Putamen (tissue), 1 donor: Measurements from ENCODE around the gene FAM174B.

Experiments
- DNase-seq: peaks from one replicate; pipeline ENCODE4 v3.0.0-alpha.2; 2016; ENCODE audit warnings: low spot score

Gene FAM174B

GRCh38 chr15:92655178-92655995 lies at the start of gene FAM174B:
Gene FAM174B, minus strand, starts transcription at chr15:92655775.
- DNase-seq = no peak

GRCh38 chr15:92696096-92696495 lies 40.5 kb upstream of the FAM174B start:
- DNase-seq = no peak

DNA sequence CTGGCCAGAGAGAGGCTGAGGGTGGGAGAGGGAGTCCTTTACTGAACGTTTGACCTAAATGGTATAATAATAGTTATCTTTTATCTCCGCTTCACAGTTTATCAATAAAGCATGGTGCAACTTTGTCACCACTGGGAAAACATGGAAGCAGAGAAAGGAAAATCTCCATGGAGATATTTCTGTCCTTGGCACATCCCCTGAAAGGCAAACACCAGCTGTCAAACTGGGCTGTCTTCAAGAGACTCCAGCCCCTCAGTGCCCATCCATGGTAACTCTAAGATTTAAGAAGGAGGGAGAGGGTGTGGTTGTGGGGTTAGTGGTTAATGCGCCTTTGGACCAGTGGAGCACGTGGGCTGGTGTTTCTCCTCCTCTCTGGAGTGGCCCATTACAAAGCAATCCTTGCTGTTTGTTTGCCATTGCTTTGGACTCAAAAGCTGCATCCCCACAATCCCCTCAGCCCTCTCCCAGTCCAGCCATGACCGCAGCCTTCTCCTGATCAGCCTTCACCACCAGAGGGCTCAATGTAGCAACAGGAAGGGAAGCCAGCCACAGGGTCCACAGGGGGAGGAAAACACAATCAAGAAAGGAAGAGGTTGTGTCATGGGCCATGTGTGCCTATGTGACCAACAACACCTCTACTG lies 38.2 kb upstream of the FAM174B start:
- DNase-seq = no peak

DNA sequence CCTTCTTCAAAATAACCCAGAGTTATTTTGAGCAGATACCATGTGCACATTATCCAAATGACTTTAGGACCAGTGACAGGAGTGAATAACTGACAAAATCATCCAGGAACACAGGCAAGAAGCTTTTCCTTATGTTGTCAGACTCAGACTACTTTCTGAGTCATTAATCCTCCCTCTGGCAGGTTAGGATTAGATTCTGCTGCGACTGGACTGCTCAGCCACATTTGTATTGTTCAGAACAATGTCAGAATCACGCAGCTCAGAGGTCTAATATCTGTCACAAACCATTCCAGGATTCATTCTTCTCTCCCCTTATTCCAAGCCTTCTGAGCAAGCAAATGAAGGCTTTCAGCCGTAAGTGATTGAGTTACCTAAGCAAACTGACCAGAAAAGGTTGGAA lies 34.8 kb upstream of the FAM174B start:
- DNase-seq = no peak

DNA sequence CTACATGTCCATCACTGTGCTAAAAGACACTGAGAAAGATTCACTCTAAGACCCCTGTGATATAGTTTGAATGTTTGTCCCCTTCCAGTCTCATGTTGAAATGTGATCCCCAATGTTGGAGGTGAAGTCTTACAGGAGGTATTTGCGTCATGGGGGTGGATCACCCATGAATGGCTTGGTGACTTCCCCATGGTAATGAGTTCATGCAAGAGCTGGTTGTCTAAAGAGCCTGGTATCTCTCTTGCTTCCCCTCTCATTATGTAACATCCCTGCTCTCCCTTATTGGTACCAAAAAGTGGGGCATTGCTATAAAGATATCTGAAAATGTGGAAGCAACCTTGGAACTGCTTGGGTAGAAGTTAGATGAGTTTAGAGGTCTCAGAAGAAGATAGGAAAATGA lies 32.2 kb upstream of the FAM174B start:
- DNase-seq = no peak

- no peak for DNase-seq
These were observed 31.6 kb upstream of the FAM174B start for GRCh38 chr15:92687195-92687602.

DNA sequence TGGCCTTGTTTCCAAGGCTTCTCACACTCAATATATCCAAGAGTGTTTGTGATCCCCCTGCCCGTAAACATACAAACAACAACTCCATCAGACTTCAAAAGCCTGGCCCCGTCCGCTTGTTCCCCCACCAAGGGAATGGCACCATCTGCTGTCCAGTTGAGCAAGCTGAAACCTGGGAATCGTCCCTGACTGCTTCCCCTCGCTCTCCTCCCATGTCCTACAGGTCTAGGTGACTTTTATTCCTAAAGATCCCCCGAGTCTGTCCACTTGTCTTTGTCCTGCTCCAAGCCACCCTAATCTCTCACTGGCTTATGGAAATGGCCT lies 27.9 kb upstream of the FAM174B start:
- DNase-seq = no peak

DNA sequence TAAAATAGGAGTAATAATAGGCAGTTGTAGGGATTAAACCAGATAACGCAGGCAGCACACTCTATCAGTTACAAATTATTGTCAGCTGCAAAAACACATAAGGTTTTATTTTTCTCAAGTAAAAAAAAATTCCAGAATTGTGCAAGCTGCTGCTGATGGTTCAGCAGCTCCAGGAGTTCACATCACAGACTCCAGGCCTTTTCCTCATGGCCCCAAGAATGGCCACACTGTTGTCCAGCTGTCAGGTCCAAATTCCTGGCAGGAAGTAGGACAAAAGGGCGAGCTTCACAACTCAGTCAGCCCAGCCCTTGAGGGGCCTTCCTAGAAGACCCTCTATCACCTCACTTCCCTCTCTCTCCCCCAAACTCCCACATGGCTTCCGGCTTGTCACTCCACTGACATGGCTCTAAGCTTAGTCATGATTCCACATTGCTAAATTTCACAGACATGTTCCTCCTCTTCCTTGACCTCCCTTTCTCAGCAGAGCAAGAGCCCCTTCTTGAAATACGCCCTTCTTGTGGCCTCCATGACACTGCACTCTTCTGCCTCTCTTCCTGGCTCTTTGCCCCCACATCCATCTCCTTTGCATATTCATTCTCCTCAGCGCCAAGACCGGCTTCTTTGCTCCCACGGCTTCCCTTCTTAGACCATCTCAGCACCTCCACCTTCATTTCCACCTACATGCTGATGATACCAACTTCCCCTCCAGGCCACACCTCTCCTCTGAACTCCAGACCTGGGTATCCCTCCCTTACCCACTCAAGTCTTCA lies 27.4 kb upstream of the FAM174B start:
- DNase-seq = no peak

DNA sequence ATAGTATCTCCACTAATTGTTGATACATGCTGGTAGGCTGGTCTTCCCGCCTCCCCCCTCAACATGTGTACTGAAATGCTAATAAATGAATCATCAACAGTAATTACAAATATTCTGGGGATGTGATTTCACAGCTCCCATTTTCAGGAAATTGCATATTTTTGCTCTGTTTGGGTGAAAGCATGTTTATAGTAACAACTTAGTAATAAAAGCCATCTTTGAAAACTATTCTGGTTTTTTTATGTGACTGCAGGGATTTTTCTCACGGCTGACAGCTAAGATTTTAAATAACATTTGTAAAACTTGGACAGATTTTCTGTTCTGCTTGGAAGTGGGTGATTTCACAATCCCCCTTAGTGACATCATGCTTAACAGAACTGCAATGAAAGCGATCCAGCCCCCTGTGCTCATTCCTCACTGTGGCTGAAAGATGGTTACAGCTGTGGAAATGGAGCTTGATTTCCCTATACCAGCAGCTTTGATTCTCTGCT lies 25.6 kb upstream of the FAM174B start:
- no peak for DNase-seq

DNA sequence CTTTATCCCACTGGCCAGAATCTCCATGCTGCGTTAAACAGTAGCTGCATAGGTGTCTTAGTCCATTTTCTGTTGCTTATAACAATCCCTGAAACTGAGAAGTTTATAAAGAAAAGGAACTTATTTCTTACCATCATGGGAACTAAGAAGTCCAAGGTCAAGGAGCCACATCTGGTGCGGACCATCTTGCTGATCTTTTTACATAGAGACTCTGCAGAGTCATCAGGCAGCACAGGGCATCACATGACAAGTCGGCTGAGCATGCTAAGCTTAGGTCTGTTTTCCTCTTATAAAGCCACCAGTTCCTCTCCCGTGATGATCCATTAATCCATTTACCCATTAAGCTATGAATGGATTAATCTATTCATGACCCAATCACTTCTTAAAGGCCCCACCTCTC lies 22.4 kb upstream of the FAM174B start:
- no peak for DNase-seq

DNA sequence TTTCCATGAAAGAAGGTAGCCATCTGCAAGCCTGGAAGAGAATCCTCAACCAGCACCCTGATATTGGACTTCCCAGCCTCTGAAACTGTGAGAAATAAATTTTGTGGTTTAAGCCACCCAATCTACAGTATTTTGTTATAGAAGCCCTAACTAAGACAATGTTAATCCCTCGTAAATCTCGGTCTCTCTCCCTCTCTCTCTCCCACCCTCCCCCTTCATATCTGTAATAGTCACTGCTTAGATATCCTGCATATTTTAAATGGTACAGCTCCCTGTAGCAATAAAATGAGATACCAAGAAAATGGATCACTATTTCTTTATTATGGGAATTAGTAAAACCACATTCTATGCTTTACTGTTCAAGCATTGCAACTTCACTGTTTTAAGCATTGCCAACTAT lies 21.0 kb upstream of the FAM174B start:
- DNase-seq = no peak

DNA sequence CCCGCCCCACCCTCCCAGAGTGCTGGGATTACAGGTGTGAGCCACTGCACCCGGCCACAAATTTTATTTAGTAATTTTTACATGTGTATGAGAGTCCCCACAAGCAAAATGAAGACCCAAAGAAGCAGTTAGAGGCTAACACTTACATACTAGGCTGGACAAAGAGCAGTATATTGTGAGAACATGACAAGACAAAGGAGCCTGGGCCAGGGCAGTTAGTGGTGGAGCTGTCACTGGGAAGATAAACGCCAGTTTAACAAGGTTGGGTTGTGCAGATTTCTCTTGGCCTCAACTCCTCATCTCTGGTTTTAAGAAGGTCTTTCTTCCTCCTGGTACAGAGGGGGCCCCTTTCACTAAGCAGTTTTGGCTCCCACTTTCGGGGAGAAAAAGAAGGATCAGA lies 19.9 kb upstream of the FAM174B start:
- no peak for DNase-seq

- no peak for DNase-seq
These were observed 18.8 kb upstream of the FAM174B start for GRCh38 chr15:92674347-92674746.

DNA sequence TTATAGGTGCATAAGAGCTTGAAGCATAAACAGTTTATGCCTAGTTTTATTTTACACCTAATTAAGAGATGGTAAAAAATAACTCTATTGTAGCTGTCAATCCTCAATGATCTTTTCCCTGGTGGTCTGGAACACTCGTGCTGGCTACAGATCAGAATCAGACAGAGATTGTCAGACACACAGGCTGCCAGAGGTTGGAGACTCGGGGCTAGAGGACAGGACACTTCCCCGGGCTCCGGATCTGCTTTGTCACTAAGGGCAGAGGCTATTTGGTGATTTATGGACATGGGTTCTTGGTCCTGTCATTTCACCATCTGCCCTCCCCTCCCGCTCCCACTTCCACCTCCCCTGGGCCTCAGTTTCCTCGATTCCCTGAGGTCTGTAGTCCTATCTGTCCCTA lies 16.5 kb upstream of the FAM174B start:
- no peak for DNase-seq

DNA sequence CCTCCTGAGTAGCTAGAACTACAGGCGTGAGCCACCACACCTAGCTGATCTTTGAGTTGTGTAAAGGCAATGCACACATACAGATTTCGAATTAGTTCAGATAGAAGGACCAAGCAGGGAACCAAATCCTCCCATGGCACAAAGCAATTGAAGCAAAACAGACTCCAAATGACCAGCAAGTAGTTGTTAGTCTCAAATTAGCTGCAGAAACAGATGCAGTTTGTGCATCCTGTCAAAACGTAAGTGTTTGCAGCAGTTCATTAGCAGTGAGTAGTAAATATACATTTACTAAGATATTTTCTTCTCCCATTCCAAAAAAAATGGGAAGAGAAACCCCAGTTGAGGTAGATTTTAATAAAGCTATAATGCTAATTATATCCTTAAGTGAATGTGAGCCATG lies 15.8 kb upstream of the FAM174B start:
- no peak for DNase-seq

DNA sequence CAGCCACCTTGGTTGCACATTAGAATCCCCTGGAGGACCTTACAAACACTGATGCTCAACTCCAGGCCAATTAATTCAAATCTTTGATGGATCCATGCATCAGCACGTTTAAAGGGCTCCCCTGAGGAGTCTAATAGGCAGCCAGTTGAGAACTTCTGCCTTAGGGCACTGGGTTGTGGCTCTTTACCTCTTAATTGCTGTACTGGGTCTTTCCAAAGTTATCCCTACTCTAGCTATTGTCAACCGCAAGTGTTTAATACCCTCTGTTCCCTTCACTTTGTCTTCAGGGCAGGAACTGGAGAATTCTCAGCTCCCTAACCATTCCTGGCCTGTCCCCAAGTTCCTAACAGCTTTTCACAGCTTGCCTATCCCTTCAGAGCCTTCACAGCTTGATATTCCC lies 15.0 kb upstream of the FAM174B start:
- no peak for DNase-seq

- no peak for DNase-seq
These were observed 13.9 kb upstream of the FAM174B start for GRCh38 chr15:92669432-92669831.

- DNase-seq = no peak
These were observed 13.0 kb upstream of the FAM174B start for GRCh38 chr15:92668620-92669019.

DNA sequence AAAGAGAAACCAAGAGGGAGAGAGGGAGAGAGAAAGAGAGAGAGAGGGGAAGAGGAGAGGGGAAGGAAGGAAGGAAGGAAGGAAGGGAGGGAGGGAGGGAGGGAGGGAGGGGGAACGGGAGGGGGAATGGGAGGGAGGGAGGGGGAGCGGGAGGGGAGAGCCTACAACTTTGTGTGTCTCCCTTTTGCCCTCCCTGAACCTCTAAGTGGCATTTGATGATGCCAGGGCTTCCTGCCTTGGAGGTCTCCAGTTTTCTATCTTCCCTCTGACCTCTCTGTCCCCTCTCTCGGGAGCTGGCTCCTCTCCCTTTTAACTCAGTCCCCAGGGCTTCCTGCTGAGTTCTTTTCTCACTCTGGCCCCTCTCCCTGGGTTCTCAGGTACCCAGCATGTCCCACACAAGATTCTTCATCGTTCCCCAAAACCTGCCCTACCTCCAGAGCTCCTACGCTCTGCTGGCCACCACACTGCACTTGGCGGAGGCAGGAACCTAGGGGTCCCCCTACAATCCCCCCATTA lies 12.5 kb upstream of the FAM174B start:
- no peak for DNase-seq

GRCh38 chr15:92667287-92667904 lies 11.8 kb upstream of the FAM174B start:
- no peak for DNase-seq

DNA sequence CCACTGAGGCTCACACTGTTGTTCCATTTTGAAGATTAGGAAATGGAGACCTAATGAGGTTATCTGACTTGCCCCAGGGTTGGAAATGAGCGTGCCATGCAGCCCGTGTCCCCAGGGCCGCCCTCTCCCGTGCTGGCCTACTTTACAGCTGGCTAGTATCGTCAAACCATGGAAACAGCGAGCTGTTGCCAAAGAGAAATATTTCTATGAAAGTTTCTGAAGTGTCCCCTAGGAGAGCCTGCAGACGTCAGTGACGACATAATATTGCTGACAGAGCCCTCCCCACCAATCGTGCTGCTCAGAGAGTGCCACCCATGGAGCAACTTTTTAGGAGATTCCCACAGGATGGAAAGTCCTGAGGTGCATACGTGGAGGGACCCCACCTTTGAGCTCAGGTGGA lies 11.2 kb upstream of the FAM174B start:
- DNase-seq = no peak

DNA sequence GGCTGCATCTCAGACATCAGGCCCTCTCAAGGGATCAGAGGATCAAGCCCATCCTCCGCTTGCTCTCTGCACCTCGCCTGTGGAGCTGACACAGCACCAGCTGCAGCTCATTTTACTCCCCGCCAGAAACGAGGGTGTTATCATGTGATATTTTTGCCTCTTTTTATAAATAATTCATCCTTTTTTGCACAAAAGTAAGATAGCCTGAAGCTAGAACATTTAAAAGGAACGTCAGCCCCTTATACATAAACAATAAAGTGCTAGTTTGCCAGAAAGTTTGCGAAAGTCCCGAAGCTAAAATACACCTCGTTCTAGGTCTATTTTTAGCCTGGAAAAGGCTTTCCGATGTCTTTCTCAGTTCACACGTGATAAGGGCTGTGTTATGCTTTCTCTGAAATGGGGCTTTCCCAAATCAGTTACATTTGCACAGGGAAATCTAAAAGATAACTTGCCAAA lies 9.6 kb upstream of the FAM174B start:
- no peak for DNase-seq
